Neuronal stem cell (in vitro differentiated cells): Measurements from ENCODE around the gene ITGBL1.

Source experiments
- DNase-seq: peaks from one replicate; pipeline ENCODE4 v3.0.0-alpha.2; 2013; ENCODE audit warnings: low spot score
- H2AFZ ChIP-seq: one replicate; pipeline ENCODE4 v1.6.1; 2013; ENCODE audit warnings: mild to moderate bottlenecking, low read length, inconsistent platforms
- H2AK5ac ChIP-seq: 2 replicates; pipeline ENCODE4 v1.6.1; 2013; ENCODE audit warnings: low read depth, mild to moderate bottlenecking, inconsistent platforms, low read length, moderate library complexity, mixed read lengths
- H2BK120ac ChIP-seq: 2 replicates; pipeline ENCODE4 v1.6.1; 2013; ENCODE audit warnings: low read depth, mild to moderate bottlenecking, inconsistent platforms, low read length, moderate library complexity, mixed read lengths
- H2BK12ac ChIP-seq: one replicate; pipeline ENCODE4 v1.6.1; 2013; ENCODE audit warnings: low read length, inconsistent platforms
- H2BK15ac ChIP-seq: 2 replicates; pipeline ENCODE4 v1.6.1; 2013; ENCODE audit warnings: mild to moderate bottlenecking, low read length, inconsistent platforms, mixed read lengths
- H2BK5ac ChIP-seq: one replicate; pipeline ENCODE4 v1.6.1; 2013; ENCODE audit warnings: inconsistent platforms, mild to moderate bottlenecking, low read length, moderate library complexity
- H3K14ac ChIP-seq: one replicate; pipeline ENCODE4 v1.6.1; 2013; ENCODE audit warnings: low read length, inconsistent platforms
- H3K18ac ChIP-seq: 2 replicates; pipeline ENCODE4 v1.6.1; 2013; ENCODE audit warnings: low read length, inconsistent platforms
- H3K23ac ChIP-seq: 2 replicates; pipeline ENCODE4 v1.6.1; 2013; ENCODE audit warnings: low read depth, mild to moderate bottlenecking, mixed read lengths, low read length, inconsistent platforms; ENCODE audit not compliant: poor library complexity
- H3K27ac ChIP-seq: replicated peaks from 3 replicates; pipeline ENCODE4 v1.5.1; 2013; ENCODE audit warnings: low read length, inconsistent platforms
- H3K27me3 ChIP-seq, 3 experiments: 2 replicates each; pipeline ENCODE4 v1.6.1; 2013; ENCODE audit warnings: low read length in 3 of 3, mild to moderate bottlenecking in 2 of 3, inconsistent platforms in 1 of 3, low read depth in 1 of 3, mixed read lengths in 1 of 3, moderate library complexity in 1 of 3; ENCODE audit not compliant: control insufficient read depth in 3 of 3, insufficient read depth in 3 of 3
- H3K36me3 ChIP-seq, 2 donors: replicated peaks in 1 of 2; 2 replicates each; pipeline ENCODE4 v1.6.1; 2013; ENCODE audit warnings: low read length in 2 of 2; ENCODE audit not compliant: control insufficient read depth in 2 of 2, insufficient read depth in 2 of 2
- H3K4ac ChIP-seq: 2 replicates; pipeline ENCODE4 v1.6.1; 2013; ENCODE audit warnings: inconsistent platforms, mild to moderate bottlenecking, low read length, moderate library complexity
- H3K4me1 ChIP-seq, 2 donors: 1 replicate in 1 of 2; 2 replicates in 1 of 2; pipeline ENCODE4 v1.6.1; 2013; ENCODE audit warnings: low read length in 2 of 2, low read depth in 1 of 2; ENCODE audit not compliant: control insufficient read depth in 2 of 2, insufficient read depth in 1 of 2
- H3K4me2 ChIP-seq: one replicate; pipeline ENCODE4 v1.6.1; 2013; ENCODE audit warnings: mild to moderate bottlenecking, low read length, inconsistent platforms; ENCODE audit not compliant: insufficient read depth, poor library complexity, severe bottlenecking
- H3K4me3 ChIP-seq, 2 donors: 2 replicates each; pipeline ENCODE4 v1.5.1; 2013; ENCODE audit warnings: low read length in 2 of 2, mild to moderate bottlenecking in 2 of 2, inconsistent platforms in 1 of 2, moderate library complexity in 1 of 2
- H3K79me1 ChIP-seq: one replicate; pipeline ENCODE4 v1.6.1; 2013; ENCODE audit warnings: low read depth, mild to moderate bottlenecking, inconsistent platforms, low read length, moderate library complexity
- H3K9ac ChIP-seq: one replicate; pipeline ENCODE4 v1.6.1; 2013; ENCODE audit warnings: mild to moderate bottlenecking, low read depth, low read length, inconsistent platforms; ENCODE audit not compliant: poor library complexity
- H3K9me3 ChIP-seq, 2 donors: replicated peaks in 1 of 2; 2 replicates each; pipeline versions ENCODE3 to v1.6.1; 2013; ENCODE audit warnings: low read length in 2 of 2, mild to moderate bottlenecking in 2 of 2, inconsistent platforms in 1 of 2, low read depth in 1 of 2, mixed read lengths in 1 of 2, moderate library complexity in 1 of 2; ENCODE audit not compliant: control insufficient read depth in 2 of 2, insufficient read depth in 1 of 2
- H4K8ac ChIP-seq: one replicate; pipeline ENCODE4 v1.6.1; 2013; ENCODE audit warnings: low read depth, mild to moderate bottlenecking, inconsistent platforms, low read length, moderate library complexity
- H4K91ac ChIP-seq: one replicate; pipeline ENCODE4 v1.6.1; 2013; ENCODE audit warnings: low read length, low read depth, mild to moderate bottlenecking, inconsistent platforms; ENCODE audit not compliant: poor library complexity
- WGBS, 2 donors: extraction: QIAGEN DNeasy Blood & Tissue Kit; methylation state at CpG; one replicate each; pipeline ENCODE4 v1.1.7; 2013; ENCODE audit warnings: missing lambda C conversion rate in 2 of 2, mixed read lengths in 1 of 2; ENCODE audit not compliant: insufficient read length in 2 of 2, insufficient replicate concordance in 1 of 2; ENCODE audit errors: extremely low coverage in 2 of 2; 5-methylcytosine and 5-hydroxymethylcytosine counted together

The ITGBL1 gene

GRCh38 chr13:101751488-101751887, 299.0 kb downstream of the ITGBL1 start:
- H4K91ac ChIP-seq = no peak overlapping the region
- H3K9me3 ChIP-seq = no peaks in the 10 kb centered on the region
- H3K4me1 ChIP-seq = no peaks in the 10 kb centered on the region
- H3K79me1 ChIP-seq = no peaks in the 10 kb centered on the region
- H3K14ac ChIP-seq = no peak overlapping the region
- no peak overlapping the region for H2BK5ac ChIP-seq
- H2BK120ac ChIP-seq = no peak overlapping the region
- H3K36me3 ChIP-seq = no peaks in the 10 kb centered on the region
- H3K27ac ChIP-seq = no peak overlapping the region
- H3K4me3 ChIP-seq = no peak overlapping the region
- H3K4me2 ChIP-seq = no peak overlapping the region
- no peak overlapping the region for H3K23ac ChIP-seq
- H2AK5ac ChIP-seq = no peak overlapping the region
- no peak overlapping the region for H3K9ac ChIP-seq
- WGBS, 2 donors = no CpG with 5 or more reads among the region's 3 CpGs
- H4K8ac ChIP-seq = no peak overlapping the region
- no peak overlapping the region for H2BK12ac ChIP-seq
- H3K4ac ChIP-seq = no peak overlapping the region
- no peak overlapping the region for H2BK15ac ChIP-seq
- no peak overlapping the region for H2AFZ ChIP-seq
- H3K18ac ChIP-seq = no peak overlapping the region
- DNase-seq = no peak
- no peaks in the 10 kb centered on the region for H3K27me3 ChIP-seq

GRCh38 chr13:101752432-101752831, 300.0 kb downstream of the ITGBL1 start:
- no peak for DNase-seq
- H2BK5ac ChIP-seq = no peak overlapping the region
- H3K9me3 ChIP-seq = no peaks in the 10 kb centered on the region
- H3K4me2 ChIP-seq = no peak overlapping the region
- H2AK5ac ChIP-seq = no peak overlapping the region
- H3K27ac ChIP-seq = no peak overlapping the region
- WGBS, 2 donors = no CpG with 5 or more reads among the region's 3 CpGs
- no peak overlapping the region for H3K4ac ChIP-seq
- H3K36me3 ChIP-seq = no peaks in the 10 kb centered on the region
- no peak overlapping the region for H3K14ac ChIP-seq
- H2BK120ac ChIP-seq = no peak overlapping the region
- H2BK15ac ChIP-seq = no peak overlapping the region
- H2BK12ac ChIP-seq = no peak overlapping the region
- no peak overlapping the region for H2AFZ ChIP-seq
- no peak overlapping the region for H3K4me3 ChIP-seq
- H3K27me3 ChIP-seq = no peaks in the 10 kb centered on the region
- no peaks in the 10 kb centered on the region for H3K4me1 ChIP-seq
- no peak overlapping the region for H3K18ac ChIP-seq
- no peak overlapping the region for H4K8ac ChIP-seq
- no peak overlapping the region for H3K23ac ChIP-seq
- H4K91ac ChIP-seq = no peak overlapping the region
- no peaks in the 10 kb centered on the region for H3K79me1 ChIP-seq
- no peak overlapping the region for H3K9ac ChIP-seq

GRCh38 chr13:101755228-101755887, 302.9 kb downstream of the ITGBL1 start:
- no peak overlapping the region for H3K27ac ChIP-seq
- no CpG with 5 or more reads among the region's 6 CpGs for WGBS, 2 donors

GRCh38 chr13:101757446-101758039, 305.1 kb downstream of the ITGBL1 start:
- Histone ChIP-seq H2BK12ac (no peak overlapping the region), H2BK5ac (no peak overlapping the region), H4K91ac (no peak overlapping the region), H3K4ac (no peak overlapping the region), H3K4me1 (peaks cover 0 to 3% of the 10 kb centered on the region in 2 donors), H3K9me3 (no peaks in the 10 kb centered on the region), H3K9ac (no peak overlapping the region), H2AFZ (no peak overlapping the region), H2BK120ac (no peak overlapping the region), H3K18ac (no peak overlapping the region), H3K36me3 (no peaks in the 10 kb centered on the region), H2BK15ac (no peak overlapping the region), H3K27me3 (no peaks in the 10 kb centered on the region), H3K27ac (no peak overlapping the region), H2AK5ac (no peak overlapping the region), H3K4me2 (no peak overlapping the region), H3K4me3 (no peak overlapping the region), H4K8ac (no peak overlapping the region), H3K79me1 (no peaks in the 10 kb centered on the region), H3K14ac (no peak overlapping the region), H3K23ac (no peak overlapping the region)
- no CpG with 5 or more reads among the region's 1 CpG for WGBS, 2 donors
- DNase-seq = no peak

More at GRCh38 chr13:101755228-101755887, 302.9 kb downstream of the ITGBL1 start:
- Histone ChIP-seq H3K18ac (no peak overlapping the region), H3K4me2 (no peak overlapping the region), H2BK15ac (no peak overlapping the region), H3K9ac (no peak overlapping the region), H3K36me3 (no peaks in the 10 kb centered on the region), H3K23ac (no peak overlapping the region), H4K8ac (no peak overlapping the region), H3K14ac (no peak overlapping the region), H2BK120ac (no peak overlapping the region), H3K27me3 (no peaks in the 10 kb centered on the region), H3K9me3 (no peaks in the 10 kb centered on the region), H3K79me1 (no peaks in the 10 kb centered on the region), H2AFZ (no peak overlapping the region), H4K91ac (no peak overlapping the region), H3K4ac (no peak overlapping the region), H3K4me1 (peaks cover 0 to 3% of the 10 kb centered on the region in 2 donors), H2BK5ac (no peak overlapping the region), H2BK12ac (no peak overlapping the region), H3K4me3 (no peak overlapping the region), H2AK5ac (no peak overlapping the region)
- no peak for DNase-seq
